Breast epithelium (tissue), 4 donors: ENCODE results near the gene KLC1. TPM values are rescaled to one million over a fixed set of nuclear protein-coding genes. Genes with fewer than 3 reads are reported as not detected.

Experiments used
- DNase-seq, 2 donors: peaks; one replicate each; pipeline ENCODE4 v3.0.0-alpha.2; 2019; ENCODE audit warnings: low spot score in 2 of 2
- H3K27ac ChIP-seq, 2 donors: fragments of 200-600 bp; sonication (generic) in 1 of 2; one replicate each; pipeline ENCODE4 v1.5.1; 2016 to 2019; ENCODE audit warnings: mild to moderate bottlenecking in 1 of 2
- H3K27me3 ChIP-seq, 2 donors: fragments of 200-600 bp; sonication (generic) in 1 of 2; one replicate each; pipeline versions ENCODE4 v1.5.1 to v1.6.0; 2017 to 2019; ENCODE audit warnings: control low read depth in 1 of 2, mild to moderate bottlenecking in 1 of 2
- H3K36me3 ChIP-seq: fragments of 200-600 bp; one replicate; pipeline ENCODE4 v1.5.1; 2019
- H3K4me1 ChIP-seq, 2 donors: fragments of 200-600 bp; sonication (generic); one replicate each; pipeline ENCODE4 v1.5.1; 2016 to 2019; ENCODE audit warnings: control low read depth in 1 of 2
- H3K4me3 ChIP-seq, 3 donors: fragments of 200-600 bp; sonication (generic); 1 replicate in 2 of 3; 2 replicates in 1 of 3; pipeline ENCODE4 v1.5.1; 2016 to 2019; ENCODE audit warnings: mild to moderate bottlenecking in 3 of 3, moderate library complexity in 2 of 3
- H3K9me3 ChIP-seq, 2 donors: fragments of 200-600 bp; sonication (generic) in 1 of 2; one replicate each; pipeline ENCODE4 v1.5.1; 2016 to 2019; ENCODE audit warnings: control low read depth in 1 of 2
- POLR2A ChIP-seq: fragments of 450-650 bp; IDR thresholded peaks from one replicate; pipeline ENCODE4 v1.6.1; 2016; ENCODE audit warnings: antibody characterized with exemption, mild to moderate bottlenecking, moderate library complexity
- POLR2AphosphoS5 ChIP-seq, 3 donors: sonication (generic); formaldehyde crosslinking; IDR thresholded peaks; one replicate each; pipeline ENCODE4 v1.6.1; 2017; ENCODE audit warnings: antibody characterized with exemption in 3 of 3
- intact Hi-C: fragments of 100-400 bp; cut with DNase I; formaldehyde crosslinking; loops from one replicate; pipeline ENCODE4 v1.15.1; 2023; ENCODE audit warnings: low total_unique reads
- total RNA-seq, 3 donors: library from RNA; depleted of rRNA; stranded (reverse); fragments of >200 nt; gene quantifications; one replicate each; pipeline ENCODE4 v1.1.0, GENCODE V29; 2016
- TF ChIP-seq, protein P1 (sequence below), 3 donors: fragments of 450-650 bp; IDR thresholded peaks; one replicate each; pipeline ENCODE4 v1.5.1; 2016 to 2017; ENCODE audit warnings: antibody characterized with exemption in 3 of 3, mild to moderate bottlenecking in 3 of 3, moderate library complexity in 3 of 3

The KLC1 gene
- total RNA-seq, 3 donors from 2014 or later: 222 to 275 (median 253) TPM

DNA sequence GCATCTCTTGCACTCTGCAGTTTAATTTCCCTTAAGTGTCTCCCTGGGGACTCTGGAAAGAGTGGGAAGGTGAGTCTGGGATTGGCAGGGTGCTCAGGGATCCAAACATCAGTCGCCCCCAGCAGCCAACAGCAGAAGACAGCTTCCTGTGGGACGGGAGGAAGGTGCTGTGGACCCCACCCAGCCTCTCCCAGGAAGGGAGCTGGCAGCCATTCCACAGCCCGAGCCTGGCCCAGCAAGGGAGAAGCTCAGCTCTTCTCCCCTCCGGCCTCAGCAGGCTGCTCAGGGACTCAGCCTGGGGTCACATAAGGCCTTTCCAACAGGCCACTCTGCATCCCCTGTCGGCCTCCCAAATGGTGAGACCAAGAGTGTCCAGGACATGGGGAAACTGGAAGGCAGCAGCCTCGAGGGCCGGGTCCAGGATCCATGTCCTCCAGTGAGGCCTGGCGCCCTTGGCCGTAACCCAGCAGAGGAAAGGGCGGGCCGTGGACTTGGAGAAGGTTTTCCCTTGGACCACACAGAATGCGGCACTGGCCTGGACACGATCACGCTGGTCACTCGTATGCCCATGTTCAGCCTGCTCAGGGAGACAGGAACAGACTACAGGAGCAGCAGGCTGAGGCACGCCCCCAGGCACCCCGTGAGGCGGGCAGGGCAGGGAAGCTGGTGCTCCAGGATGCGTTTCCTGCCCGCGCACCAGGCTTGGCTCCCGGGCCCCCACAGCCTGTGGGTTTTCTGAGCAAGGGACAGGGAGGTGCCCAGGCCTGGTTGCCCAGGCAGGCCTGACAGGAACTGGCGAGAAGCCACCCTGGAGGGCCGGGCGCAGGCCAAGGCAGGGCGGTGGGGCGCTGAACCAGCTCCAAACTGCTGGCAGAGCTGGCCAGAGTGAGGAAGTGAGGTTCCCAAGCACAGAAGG is 82.8 kb downstream of the KLC1 start:
- DNase-seq: peak; percentile 75 to 81
- peaks cover 11 to 18% of the 10 kb centered on the region in 2 donors for H3K4me1 ChIP-seq
- peak overlapping the region in 1 of 3 donors; percentile 39 for H3K4me3 ChIP-seq

DNA sequence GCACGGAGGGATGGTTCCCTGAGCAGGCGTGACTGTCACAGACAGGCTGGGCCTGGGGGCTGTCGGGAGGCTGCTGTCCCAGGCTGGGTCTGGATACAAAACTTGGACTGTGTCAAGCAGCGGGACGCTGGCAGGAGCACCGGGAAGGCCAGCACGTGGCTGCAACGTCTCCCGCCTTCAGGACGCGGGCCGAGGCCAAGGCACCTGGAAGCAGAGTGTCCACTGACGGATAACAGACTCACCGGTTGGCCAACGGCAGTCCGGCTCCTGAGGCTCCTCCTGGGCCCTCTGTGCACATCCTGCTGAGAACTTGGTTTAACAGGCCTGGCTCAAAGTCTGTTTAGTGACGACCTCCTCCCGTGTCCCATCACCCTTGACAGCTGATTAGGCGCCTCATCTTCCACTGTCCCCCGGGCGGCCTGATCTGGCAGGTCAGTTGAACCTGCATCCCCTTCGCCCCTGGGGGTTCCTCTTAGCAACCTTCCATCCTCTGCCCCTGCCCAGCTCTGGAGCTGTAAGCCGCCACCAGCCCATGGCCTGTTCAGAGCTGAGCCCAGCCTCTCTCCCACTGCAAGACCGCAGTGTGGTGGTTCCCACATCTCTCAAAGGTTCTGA is 83.7 kb downstream of the KLC1 start:
- DNase-seq: no peak
- TF ChIP-seq POLR2A (no peak), POLR2AphosphoS5 (IDR thresholded peaks at IDR 0.05) (no peak)
- TF ChIP-seq, protein P1, sequence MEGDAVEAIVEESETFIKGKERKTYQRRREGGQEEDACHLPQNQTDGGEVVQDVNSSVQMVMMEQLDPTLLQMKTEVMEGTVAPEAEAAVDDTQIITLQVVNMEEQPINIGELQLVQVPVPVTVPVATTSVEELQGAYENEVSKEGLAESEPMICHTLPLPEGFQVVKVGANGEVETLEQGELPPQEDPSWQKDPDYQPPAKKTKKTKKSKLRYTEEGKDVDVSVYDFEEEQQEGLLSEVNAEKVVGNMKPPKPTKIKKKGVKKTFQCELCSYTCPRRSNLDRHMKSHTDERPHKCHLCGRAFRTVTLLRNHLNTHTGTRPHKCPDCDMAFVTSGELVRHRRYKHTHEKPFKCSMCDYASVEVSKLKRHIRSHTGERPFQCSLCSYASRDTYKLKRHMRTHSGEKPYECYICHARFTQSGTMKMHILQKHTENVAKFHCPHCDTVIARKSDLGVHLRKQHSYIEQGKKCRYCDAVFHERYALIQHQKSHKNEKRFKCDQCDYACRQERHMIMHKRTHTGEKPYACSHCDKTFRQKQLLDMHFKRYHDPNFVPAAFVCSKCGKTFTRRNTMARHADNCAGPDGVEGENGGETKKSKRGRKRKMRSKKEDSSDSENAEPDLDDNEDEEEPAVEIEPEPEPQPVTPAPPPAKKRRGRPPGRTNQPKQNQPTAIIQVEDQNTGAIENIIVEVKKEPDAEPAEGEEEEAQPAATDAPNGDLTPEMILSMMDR (IDR thresholded peaks at IDR 0.05): no peak
- Histone ChIP-seq H3K27ac (peak overlapping the region; percentile 75 to 85), H3K9me3 (no peaks in the 10 kb centered on the region), H3K36me3 (no peaks in the 10 kb centered on the region), H3K27me3 (no peaks in the 10 kb centered on the region), H3K4me1 (peaks cover 12 to 18% of the 10 kb centered on the region in 2 donors), H3K4me3 (peak overlapping the region in 1 of 3 donors; percentile 39)
- intact Hi-C loops: no loop called here

More for the DNA sequence above, 82.8 kb downstream of the KLC1 start:
- no peaks in the 10 kb centered on the region for H3K27me3 ChIP-seq
- peak in 1 of 3 donors; percentile 11 for TF ChIP-seq POLR2AphosphoS5 (IDR thresholded peaks at IDR 0.05)
- TF ChIP-seq POLR2A: no peak
- H3K36me3 ChIP-seq: no peaks in the 10 kb centered on the region
- intact Hi-C loops: no loop called here
- no peaks in the 10 kb centered on the region for H3K9me3 ChIP-seq
- peak overlapping the region; percentile 75 to 85 for H3K27ac ChIP-seq

DNA sequence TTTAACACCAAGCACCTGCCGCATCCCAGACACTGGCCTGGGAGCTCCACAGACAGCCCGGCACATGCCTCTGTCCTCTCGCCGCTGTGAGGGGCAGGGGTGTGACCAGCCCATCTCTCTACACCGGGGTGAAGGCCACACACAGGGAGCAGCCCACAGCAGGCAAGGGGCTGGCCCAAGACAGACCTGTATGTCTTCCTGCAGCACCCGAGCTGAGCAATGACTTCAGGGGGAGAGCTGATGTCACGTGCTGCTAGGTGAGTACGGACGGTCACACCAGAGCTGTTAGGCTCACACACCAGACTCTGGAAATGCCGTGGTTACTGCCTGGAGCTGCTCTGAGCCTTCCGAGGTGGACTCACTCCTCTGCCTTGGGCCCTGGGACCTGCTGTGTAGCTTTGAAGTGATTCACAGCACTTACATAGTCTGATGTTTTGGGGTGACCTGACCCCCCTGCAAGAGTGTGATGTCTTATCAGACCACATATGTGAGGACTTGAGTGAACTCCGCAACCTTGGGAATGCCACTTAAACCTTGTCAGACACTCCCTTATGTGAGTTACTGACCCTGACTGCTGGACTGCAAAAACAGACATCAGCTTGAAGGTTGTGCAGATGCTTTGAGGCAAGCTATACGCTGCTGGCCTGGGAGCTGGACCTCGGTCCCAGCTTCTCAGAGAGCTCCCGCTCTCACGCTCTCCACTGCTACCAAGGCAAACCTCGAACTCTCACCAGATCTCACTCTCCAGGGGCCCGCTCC is 84.5 kb downstream of the KLC1 start:
- H3K4me1 ChIP-seq: peaks cover 12 to 13% of the 10 kb centered on the region in 2 donors
- peak overlapping the region; percentile 75 to 85 for H3K27ac ChIP-seq
- H3K4me3 ChIP-seq: no peak overlapping the region

DNA sequence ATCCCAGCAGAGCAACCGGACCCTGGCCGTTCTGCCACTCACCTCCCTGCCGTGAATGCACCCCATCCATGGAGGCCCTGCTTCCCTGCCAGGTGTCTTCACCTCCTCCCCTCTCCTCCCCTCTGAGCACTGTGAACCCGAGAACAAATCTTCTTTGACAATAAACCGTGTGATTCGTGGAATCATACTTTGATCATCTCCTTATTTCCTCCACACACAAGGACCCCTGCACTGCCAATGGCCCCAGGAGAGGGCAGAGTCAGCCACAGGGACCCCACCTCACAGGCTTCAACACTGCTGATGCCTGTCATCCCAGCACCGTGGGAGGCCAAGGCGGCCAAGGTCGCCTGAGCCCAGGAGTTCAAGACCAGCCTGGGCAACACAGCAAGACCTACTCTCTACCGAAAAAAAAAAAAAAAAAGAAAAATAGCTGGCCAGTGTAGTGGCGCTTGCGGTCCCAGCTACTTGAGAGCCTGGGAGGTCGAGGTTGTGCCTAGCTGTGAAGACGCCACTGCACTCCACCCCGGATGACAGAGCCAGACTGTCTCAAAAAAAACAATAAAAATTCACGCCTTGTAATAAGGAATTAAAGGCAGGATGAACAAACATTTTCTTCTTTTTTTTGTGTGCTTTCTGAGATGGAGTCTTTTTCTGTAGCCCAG is 85.2 kb downstream of the KLC1 start:
- H3K36me3 ChIP-seq: no peaks in the 10 kb centered on the region
- peaks cover 12 to 13% of the 10 kb centered on the region in 2 donors for H3K4me1 ChIP-seq
- TF ChIP-seq POLR2A (no peak), POLR2AphosphoS5 (IDR thresholded peaks at IDR 0.05) (no peak)
- TF ChIP-seq, protein P1 (IDR thresholded peaks at IDR 0.05): no peak
- H3K27me3 ChIP-seq: no peaks in the 10 kb centered on the region
- H3K4me3 ChIP-seq: peak overlapping the region in 1 of 3 donors; percentile 100
- DNase-seq: no peak
- H3K27ac ChIP-seq: no peak overlapping the region
- H3K9me3 ChIP-seq: no peaks in the 10 kb centered on the region
- intact Hi-C loops: no loop called here

More for the DNA sequence above, 84.5 kb downstream of the KLC1 start:
- intact Hi-C loops: no loop called here
- DNase-seq: no peak
- Histone ChIP-seq H3K9me3 (no peaks in the 10 kb centered on the region), H3K36me3 (no peaks in the 10 kb centered on the region), H3K27me3 (no peaks in the 10 kb centered on the region)
- no peak for TF ChIP-seq POLR2A
- TF ChIP-seq POLR2AphosphoS5 (IDR thresholded peaks at IDR 0.05): no peak
- TF ChIP-seq, protein P1 (IDR thresholded peaks at IDR 0.05): no peak
